Activated naive CD8-positive, alpha-beta T cell treated with anti-CD3 and anti-CD28 coated beads, Interleukin-2, amount 50 U/mL, for 16 hours (primary cell): ENCODE data around the gene SCRN1.
"Not testable (repeated sequence)": the region's sequence is repeated elsewhere in the genome, so short reads cannot be mapped to it uniquely, and the experiment has no call there.

ENCODE experiments used
- DNase-seq: peaks from one replicate; pipeline ENCODE4 v3.0.0-alpha.2; 2020; ENCODE audit warnings: low read depth, low spot score

SCRN1 gene

DNA sequence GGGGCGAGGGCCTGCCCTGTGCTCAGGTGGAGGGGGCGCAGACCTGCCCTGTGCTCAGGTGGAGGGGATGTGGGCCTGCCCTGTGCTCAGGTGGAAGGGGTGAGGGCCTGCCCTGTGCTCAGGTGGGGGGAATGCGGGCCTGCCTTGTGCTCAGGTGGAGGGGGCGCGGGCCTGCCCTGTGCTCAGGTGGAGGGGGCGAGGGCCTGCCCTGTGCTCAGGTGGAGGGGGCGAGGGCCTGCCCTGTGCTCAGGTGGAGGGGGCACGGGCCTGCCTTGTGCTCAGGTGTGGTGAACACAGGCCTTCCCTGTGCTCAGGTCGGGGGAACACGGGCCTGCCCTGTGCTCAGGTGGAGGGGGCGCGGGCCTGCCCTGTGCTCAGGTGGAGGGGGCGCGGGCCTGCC is 98.8 kb downstream of the SCRN1 start:
- not testable (repeated sequence) for DNase-seq

DNA sequence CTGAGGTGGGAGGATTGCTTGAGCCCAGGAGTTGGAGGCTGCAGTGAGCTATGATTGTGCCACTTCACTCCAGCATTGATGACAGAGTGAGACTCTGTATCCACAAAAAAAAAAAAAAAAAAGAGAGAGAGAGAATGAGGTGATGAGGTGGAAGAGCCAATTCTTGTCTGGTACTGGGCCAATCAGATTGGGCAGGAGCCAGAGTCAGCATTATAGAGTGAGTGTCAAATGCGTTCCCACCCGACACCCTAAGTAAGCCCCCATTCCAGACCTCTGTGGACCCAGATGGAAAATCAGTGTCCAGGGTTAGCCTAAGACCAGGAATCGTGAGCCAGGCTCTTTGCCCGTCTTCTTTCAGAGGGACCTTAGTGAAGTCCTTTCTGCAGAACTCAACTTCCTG is 99.3 kb downstream of the SCRN1 start:
- DNase-seq, result no peak

GRCh38 chr7:29889288-29889687 is 100.3 kb downstream of the SCRN1 start:
- DNase-seq, result no peak

- no peak for DNase-seq
Measured at GRCh38 chr7:29888006-29888405, 101.6 kb downstream of the SCRN1 start.

DNA sequence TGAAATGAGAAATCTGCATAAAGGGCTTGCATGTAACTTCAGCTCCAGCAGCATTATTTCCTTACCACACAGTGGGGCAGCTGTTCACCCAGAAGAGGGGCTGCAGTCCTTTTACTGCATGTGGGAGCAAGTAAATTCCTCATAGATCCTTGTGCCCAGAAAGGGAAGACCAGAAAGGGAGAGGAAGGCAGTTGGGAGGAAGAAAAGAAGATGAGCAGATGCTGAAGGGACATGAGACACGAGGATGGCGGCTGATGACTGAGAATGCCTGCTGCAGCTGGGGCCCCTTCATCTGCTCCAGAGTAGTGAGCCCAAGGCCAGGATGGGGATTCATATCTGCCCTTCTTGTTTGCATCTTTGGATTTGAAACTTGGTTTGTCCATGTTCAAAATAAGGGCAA is 102.8 kb downstream of the SCRN1 start:
- DNase-seq, result no peak

- no peak for DNase-seq
Measured at GRCh38 chr7:29885626-29886025, 104.0 kb downstream of the SCRN1 start.

GRCh38 chr7:29884399-29885272 is 105.0 kb downstream of the SCRN1 start:
- DNase-seq, result no peak

GRCh38 chr7:29883462-29884398 is 105.9 kb downstream of the SCRN1 start:
- DNase-seq, result no peak

GRCh38 chr7:29882481-29882880 is 107.1 kb downstream of the SCRN1 start:
- no peak for DNase-seq

- DNase-seq, result no peak
Measured at GRCh38 chr7:29881724-29882123, 107.9 kb downstream of the SCRN1 start.

GRCh38 chr7:29879609-29880008 is 110.0 kb downstream of the SCRN1 start:
- no peak for DNase-seq

- DNase-seq, result no peak
Measured at GRCh38 chr7:29878081-29878688, 111.4 kb downstream of the SCRN1 start.

DNA sequence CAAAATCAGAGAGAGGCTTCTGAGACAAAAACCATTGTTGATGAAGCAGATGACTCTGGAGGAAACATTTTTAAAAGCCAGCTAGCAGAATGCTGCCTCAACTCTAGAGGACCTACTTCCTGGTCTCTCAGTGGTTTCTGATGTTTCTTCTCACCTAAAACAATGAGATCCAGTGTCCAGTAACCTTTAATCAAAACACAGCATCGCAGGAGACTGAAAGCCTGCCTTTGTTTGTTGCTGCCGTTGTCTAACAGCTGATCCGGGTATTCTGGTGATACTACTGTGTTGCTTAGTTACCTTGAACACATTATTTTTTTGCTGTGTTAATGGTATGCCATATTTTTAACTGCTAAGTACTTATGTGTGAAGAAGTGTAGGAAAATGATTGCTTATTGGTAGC is 112.4 kb downstream of the SCRN1 start:
- DNase-seq, result no peak

- no peak for DNase-seq
Measured at GRCh38 chr7:29875741-29876140, 113.9 kb downstream of the SCRN1 start.

- DNase-seq, result no peak
Measured at GRCh38 chr7:29873644-29874294, 115.8 kb downstream of the SCRN1 start.

- no peak for DNase-seq
Measured at GRCh38 chr7:29871787-29872398, 117.7 kb downstream of the SCRN1 start.
